SK-N-MC (cell line): Measurements from ENCODE around the gene NCOA1.
"Not testable (repeated sequence)": the region's sequence is repeated elsewhere in the genome, so short reads cannot be mapped to it uniquely, and the experiment has no call there.

Experiments
- DNase-seq: peaks from one replicate; pipeline ENCODE4 v3.0.0-alpha.2; 2011; ENCODE audit warnings: low read depth, low spot score
- H3K27ac ChIP-seq: fragments of 200-600 bp; sonication (generic); 2 replicates; pipeline ENCODE4 v1.5.1; 2016; ENCODE audit warnings: mixed run types
- H3K36me3 ChIP-seq: fragments of 200-600 bp; sonication (generic); 2 replicates; pipeline ENCODE4 v1.6.1; 2017; ENCODE audit warnings: antibody characterized with exemption, low read length, mixed read lengths; ENCODE audit not compliant: insufficient read depth
- H3K4me3 ChIP-seq: fragments of 200-600 bp; sonication (generic); 2 replicates; pipeline ENCODE4 v1.5.1; 2016
- H3K9ac ChIP-seq: fragments of 200-600 bp; sonication (generic); 2 replicates; pipeline ENCODE4 v1.8.0; 2017; ENCODE audit warnings: mixed run types, mixed read lengths; ENCODE audit not compliant: insufficient read length
- H3K9me3 ChIP-seq: fragments of 200-600 bp; sonication (generic); 2 replicates; pipeline ENCODE4 v1.6.1; 2017; ENCODE audit warnings: low read depth, mild to moderate bottlenecking, antibody characterized with exemption, low read length, moderate library complexity, mixed read lengths
- EZH2 ChIP-seq: fragments of 200-600 bp; sonication (generic); IDR thresholded peaks from one replicate; pipeline ENCODE4 v1.6.1; 2017; ENCODE audit warnings: antibody characterized with exemption
- FOXP2 ChIP-seq: optimal IDR thresholded peaks from 2 replicates; pipeline ENCODE3; 2011; ENCODE audit warnings: mild to moderate bottlenecking, moderate library complexity; ENCODE audit not compliant: insufficient read depth; ENCODE audit errors: extremely low read length, control extremely low read depth
- POLR2AphosphoS5 ChIP-seq: IDR thresholded peaks from 2 replicates; pipeline ENCODE4 v1.6.1; 2012; ENCODE audit warnings: mild to moderate bottlenecking, low read depth, low read length, borderline replicate concordance

NCOA1 gene

DNA sequence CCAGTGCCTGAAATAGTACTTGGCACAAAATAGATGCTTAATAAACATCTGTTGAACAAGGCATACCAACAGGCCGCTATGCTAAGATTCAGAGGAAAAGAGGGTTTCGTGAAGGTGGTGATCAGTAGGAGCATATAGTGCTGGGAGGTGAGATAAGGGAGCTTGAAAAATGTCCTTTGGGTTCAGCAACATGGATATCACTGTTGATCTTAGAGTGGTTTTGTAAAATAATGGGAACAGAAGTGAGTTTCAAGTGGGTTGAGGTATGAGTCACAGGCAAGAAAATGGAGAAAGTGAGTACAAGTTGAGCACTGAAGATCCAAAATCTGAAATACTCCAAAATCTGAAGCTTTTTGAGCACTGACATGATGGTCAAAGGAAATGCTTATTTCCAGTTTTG lies 306.6 kb downstream of the NCOA1 start:
- H3K27ac ChIP-seq: no peak overlapping the region
- DNase-seq: no peak
- TF ChIP-seq POLR2AphosphoS5 (no peak), FOXP2 (no peak), EZH2 (no peak)
- peaks cover 52% of the 10 kb centered on the region for H3K36me3 ChIP-seq
- no peak overlapping the region for H3K9ac ChIP-seq
- no peak overlapping the region for H3K4me3 ChIP-seq
- H3K9me3 ChIP-seq: no peaks in the 10 kb centered on the region

DNA sequence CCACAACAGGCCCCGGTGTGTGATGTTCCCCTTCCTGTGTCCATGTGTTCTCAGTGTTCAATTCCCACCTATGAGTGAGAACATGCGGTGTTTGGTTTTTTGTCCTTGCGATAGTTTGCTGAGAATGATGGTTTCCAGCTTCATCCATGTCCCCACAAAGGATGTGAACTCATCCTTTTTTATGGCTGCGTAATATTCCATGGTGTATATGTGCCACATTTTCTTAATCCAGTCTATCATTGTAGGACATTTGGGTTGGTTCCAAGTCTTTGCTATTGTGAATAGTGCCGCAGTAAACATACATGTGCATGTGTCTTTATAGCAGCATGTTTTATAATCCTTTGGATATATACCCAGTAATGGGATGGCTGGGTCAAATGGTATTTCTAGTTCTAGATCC lies 309.4 kb downstream of the NCOA1 start:
- H3K36me3 ChIP-seq: peaks cover 48% of the 10 kb centered on the region

DNA sequence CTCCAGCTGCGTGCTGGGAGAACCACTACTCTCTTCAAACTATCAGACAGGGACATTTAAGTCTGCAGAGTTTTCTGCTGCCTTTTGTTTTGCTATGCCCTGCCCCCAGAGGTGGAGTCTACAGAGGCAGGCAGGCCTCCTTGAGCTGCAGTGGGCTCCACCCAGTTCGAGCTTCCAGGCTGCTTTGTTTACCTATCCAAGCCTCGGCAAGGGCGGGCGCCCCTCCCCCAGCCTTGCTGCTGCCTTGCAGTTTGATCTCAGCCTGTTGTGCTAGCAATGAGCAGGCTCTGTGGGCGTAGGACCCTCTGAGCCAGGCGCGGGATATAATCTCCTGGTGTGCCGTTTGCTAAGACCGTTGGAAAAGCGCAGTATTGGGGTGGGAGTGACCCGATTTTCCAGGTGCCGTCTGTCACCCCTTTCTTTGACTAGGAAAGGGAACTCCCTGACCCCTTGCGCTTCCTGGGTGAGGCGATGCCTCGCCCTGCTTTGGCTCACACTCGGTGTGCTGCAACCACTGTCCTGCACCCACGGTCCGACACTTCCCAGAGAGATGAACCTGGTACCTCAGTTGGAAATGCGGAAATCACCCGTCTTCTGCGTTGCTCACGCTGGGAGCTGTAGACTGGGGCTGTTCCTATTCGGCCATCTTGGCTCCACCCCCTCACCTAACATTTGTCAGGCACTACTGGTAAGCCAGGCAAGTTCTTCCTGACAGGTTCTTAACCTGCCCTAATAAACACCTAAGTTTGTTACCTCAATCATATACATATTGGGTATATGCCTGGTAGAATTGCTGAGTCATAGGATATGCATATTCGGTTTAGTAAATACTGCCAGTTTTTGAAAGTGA lies 315.0 kb downstream of the NCOA1 start:
- not testable (repeated sequence) for H3K9me3 ChIP-seq, DNase-seq, H3K4me3 ChIP-seq, H3K9ac ChIP-seq
- Histone ChIP-seq H3K27ac (peak overlapping the region; percentile 61; the same call in 1 of the 2 replicates), H3K36me3 (peaks cover 32% of the 10 kb centered on the region)

More for the DNA sequence above, 309.4 kb downstream of the NCOA1 start:
- DNase-seq, H3K27ac ChIP-seq, H3K4me3 ChIP-seq, H3K9me3 ChIP-seq, H3K9ac ChIP-seq: not testable (repeated sequence)

DNA sequence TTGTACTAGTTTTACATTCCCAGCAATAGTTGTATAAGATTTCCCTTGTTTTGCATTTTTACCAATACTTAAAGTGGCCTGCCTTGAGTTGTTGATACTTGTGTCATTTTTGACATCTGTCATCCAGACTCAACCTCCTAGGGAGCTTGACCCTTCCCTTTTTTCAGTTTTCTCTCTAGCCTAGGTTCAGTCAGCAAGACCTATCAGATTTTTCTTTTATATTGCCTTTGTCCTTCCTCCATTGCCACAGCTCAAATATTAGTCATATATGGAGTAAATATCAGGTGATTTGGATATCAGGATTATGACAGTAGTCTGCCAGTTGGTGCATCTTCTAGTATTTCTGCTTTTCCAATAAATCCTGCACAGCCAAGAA lies 315.6 kb downstream of the NCOA1 start:
- no peak overlapping the region for H3K4me3 ChIP-seq
- no peaks in the 10 kb centered on the region for H3K9me3 ChIP-seq
- DNase-seq: no peak
- peak overlapping the region; percentile 61; the same call in 1 of the 2 replicates for H3K27ac ChIP-seq
- no peak overlapping the region for H3K9ac ChIP-seq
- no peak for TF ChIP-seq POLR2AphosphoS5
- H3K36me3 ChIP-seq: peaks cover 31% of the 10 kb centered on the region

DNA sequence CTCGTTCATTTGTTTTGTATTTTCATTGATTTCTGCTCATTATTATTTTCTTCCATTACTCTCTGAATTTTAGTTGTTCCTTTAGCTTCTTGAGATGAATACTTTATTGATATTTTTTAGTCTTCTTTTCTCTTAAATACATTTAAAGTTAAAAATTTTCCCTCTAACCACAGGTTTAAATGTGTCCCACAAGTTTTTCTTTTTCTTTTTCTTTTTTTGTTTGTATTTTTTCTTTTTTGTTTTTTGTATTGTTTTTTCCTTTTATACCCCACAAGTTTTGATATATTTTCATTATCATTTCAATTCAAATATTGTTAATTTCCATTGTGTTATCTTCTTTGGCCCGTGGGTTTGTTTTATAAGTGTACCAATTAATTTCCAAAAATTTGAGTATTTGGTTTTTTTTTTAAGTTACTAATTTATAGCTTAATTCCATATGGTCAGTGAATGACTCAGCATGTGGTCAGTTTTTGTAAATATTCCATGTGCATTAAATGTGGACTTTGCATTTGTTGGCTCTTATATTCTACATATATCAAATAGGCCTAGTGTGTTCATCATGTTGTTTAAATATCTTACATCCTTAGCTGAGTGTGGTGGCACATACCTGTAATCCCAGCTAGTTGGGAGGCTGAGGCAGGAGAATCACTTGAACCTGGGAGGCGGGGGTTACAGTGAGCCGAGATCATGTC lies 318.4 kb downstream of the NCOA1 start:
- H3K9ac ChIP-seq: no peak overlapping the region
- no peak for TF ChIP-seq EZH2
- TF ChIP-seq POLR2AphosphoS5: no peak
- TF ChIP-seq FOXP2: no peak
- no peak for DNase-seq
- H3K4me3 ChIP-seq: no peak overlapping the region
- H3K36me3 ChIP-seq: peaks cover 48% of the 10 kb centered on the region
- H3K27ac ChIP-seq: no peak overlapping the region
- H3K9me3 ChIP-seq: no peaks in the 10 kb centered on the region

DNA sequence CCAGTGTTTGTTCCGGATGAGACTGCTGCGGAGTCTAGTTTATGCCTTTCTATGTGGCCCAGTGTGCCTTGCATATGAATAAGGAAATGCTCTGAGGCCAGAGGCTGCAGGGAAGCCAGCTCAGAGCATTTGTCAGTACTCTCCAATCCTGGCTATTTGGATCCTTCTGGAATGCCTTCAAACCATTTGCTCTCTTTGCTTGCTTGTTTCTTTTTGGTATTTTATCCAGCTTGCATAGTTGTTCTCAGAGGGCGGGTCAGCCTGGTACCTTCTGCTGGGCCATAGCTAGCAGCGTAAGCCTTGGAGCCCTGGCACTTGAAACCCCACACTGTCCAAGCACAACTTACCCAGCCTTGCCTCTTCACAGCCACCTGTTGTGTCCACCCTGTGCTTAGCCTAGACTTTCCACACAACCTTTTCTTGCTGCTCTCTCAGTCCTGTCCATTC lies 322.7 kb downstream of the NCOA1 start:
- Histone ChIP-seq H3K9me3 (no peaks in the 10 kb centered on the region), H3K36me3 (peaks cover 65% of the 10 kb centered on the region)

DNA sequence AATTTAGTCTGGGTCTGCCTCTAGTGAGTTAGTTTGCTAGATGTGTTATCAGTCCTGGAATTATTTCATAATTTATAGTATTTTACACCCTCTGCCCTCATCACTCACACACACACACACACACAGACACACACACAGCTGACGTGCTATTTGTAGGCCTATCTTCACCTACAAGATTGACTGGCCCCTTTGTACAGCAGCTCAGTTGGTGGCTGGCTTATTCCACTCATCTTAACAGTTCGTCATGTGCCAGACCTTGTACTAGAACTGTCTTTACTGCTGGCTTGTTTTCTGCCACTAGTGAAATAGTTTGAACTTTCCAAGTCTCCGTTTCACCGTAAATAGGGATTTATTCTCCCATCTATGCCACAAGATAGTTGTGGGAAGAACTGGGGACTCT lies 323.5 kb downstream of the NCOA1 start:
- Histone ChIP-seq H3K9ac (no peak overlapping the region), H3K27ac (no peak overlapping the region), H3K36me3 (peaks cover 70% of the 10 kb centered on the region), H3K9me3 (no peaks in the 10 kb centered on the region), H3K4me3 (no peak overlapping the region)
- TF ChIP-seq POLR2AphosphoS5 (no peak), FOXP2 (no peak), EZH2 (no peak)
- DNase-seq: no peak

More for the DNA sequence above, 322.7 kb downstream of the NCOA1 start:
- DNase-seq: no peak
- Histone ChIP-seq H3K4me3 (no peak overlapping the region), H3K27ac (no peak overlapping the region), H3K9ac (no peak overlapping the region)
- no peak for TF ChIP-seq POLR2AphosphoS5
- TF ChIP-seq FOXP2: no peak
- TF ChIP-seq EZH2: no peak

DNA sequence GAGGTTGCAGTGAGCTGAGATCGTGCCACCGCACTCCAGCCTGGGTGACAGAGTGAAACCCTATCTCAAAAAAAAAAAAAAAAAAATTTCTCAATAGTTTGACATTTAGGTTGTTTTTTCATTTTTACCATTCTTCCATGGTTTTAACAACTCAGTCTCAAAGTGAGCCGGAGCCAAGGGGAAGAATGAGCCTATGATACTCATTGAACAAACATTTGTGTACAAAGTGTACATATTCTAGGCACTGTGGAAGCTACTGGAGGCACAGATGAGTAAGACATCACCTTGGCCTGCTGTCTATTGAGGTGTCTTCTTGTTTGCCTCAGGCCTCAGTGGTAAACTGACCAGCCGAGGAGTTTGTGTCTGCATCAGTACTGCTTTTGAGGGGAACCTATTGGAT lies 324.1 kb downstream of the NCOA1 start:
- Histone ChIP-seq H3K9me3 (no peaks in the 10 kb centered on the region), H3K4me3 (no peak overlapping the region), H3K9ac (no peak overlapping the region), H3K36me3 (peaks cover 73% of the 10 kb centered on the region), H3K27ac (no peak overlapping the region)
- DNase-seq: no peak
- TF ChIP-seq FOXP2 (no peak), POLR2AphosphoS5 (no peak), EZH2 (no peak)

DNA sequence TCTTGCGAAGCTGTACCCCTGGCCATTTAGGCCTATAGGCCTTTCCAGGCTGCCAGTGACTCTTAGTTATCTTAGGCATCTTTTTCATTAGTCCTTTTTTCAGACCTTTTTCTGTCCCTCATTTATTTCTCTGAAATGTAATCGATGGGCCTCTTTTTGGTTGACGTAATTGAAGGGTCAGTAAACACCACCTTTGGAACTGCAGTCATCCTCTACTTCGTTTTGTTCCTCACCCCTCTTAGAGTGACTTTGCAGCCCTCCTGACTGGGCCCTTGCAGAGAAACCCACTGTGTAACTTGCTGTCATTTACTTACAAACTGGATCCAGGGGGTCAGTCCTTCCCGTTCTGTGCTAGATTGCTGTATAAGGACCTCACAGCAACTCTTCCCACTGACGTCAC lies 325.4 kb downstream of the NCOA1 start:
- Histone ChIP-seq H3K27ac (no peak overlapping the region), H3K9me3 (no peaks in the 10 kb centered on the region), H3K9ac (no peak overlapping the region), H3K36me3 (peaks cover 85% of the 10 kb centered on the region), H3K4me3 (no peak overlapping the region)
- TF ChIP-seq POLR2AphosphoS5 (no peak), EZH2 (no peak), FOXP2 (no peak)
- no peak for DNase-seq
